Measurements from ENCODE around the gene MTCP1. TPM values are rescaled to one million over a fixed set of nuclear protein-coding genes. Genes with fewer than 3 reads are reported as not detected.

MTCP1 gene
- total RNA-seq, 2 donors from 2014 or later, result 18.5 to 33.1 TPM

GRCh38 chrX:155069414-155069813 is 1.5 kb downstream of the MTCP1 start:
- H3K36me3 Mint-ChIP-seq (ENCODE audit: insufficient read depth in 2 of 2), result peaks cover 10 to 11% of the 10 kb centered on the region in 2 donors
- H3K27ac Mint-ChIP-seq, result peak overlapping the region; percentile 6
- H3K4me3 Mint-ChIP-seq, result peak overlapping the region; percentile 81 to 88
- H3K4me1 Mint-ChIP-seq (ENCODE audit: low read depth), result peaks cover 63% of the 10 kb centered on the region
- no peaks in the 10 kb centered on the region for H3K27me3 Mint-ChIP-seq (ENCODE audit: low read depth)
- DNase-seq, result no peak
- no peaks in the 10 kb centered on the region for H3K9me3 Mint-ChIP-seq
- no peak for ATAC-seq (replicated peaks in 1 of 2)

DNA sequence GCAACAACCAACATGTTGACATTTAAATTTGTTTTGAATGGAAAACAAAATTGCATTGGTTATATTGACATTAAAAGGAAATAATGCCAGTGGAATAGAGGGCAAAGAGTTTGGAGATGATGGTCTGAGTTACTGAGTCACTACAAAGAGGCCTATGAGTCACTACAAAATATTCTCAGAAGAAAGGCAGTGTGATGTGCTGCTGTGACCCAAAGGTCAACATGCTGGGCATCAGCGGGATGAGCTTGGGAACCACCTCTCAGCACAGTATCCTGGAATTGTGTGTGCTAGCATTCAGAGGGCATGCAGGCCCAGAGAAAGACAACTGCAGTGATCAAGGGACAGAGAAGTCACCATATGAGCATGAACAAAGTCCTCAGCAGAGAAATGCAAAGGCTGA is 2.8 kb downstream of the MTCP1 start:
- no peak for DNase-seq
- no peaks in the 10 kb centered on the region for H3K27me3 Mint-ChIP-seq (ENCODE audit: low read depth)
- H3K4me1 Mint-ChIP-seq (ENCODE audit: low read depth), result peaks cover 50% of the 10 kb centered on the region
- peak in 1 of 2 donors; percentile 15 for ATAC-seq (replicated peaks in 1 of 2)
- peak overlapping the region; percentile 80 for H3K27ac Mint-ChIP-seq
- H3K36me3 Mint-ChIP-seq (ENCODE audit: insufficient read depth in 2 of 2), result peaks cover 2 to 4% of the 10 kb centered on the region in 2 donors
- H3K4me3 Mint-ChIP-seq, result peak overlapping the region; percentile 73 to 86
- no peaks in the 10 kb centered on the region for H3K9me3 Mint-ChIP-seq

DNA sequence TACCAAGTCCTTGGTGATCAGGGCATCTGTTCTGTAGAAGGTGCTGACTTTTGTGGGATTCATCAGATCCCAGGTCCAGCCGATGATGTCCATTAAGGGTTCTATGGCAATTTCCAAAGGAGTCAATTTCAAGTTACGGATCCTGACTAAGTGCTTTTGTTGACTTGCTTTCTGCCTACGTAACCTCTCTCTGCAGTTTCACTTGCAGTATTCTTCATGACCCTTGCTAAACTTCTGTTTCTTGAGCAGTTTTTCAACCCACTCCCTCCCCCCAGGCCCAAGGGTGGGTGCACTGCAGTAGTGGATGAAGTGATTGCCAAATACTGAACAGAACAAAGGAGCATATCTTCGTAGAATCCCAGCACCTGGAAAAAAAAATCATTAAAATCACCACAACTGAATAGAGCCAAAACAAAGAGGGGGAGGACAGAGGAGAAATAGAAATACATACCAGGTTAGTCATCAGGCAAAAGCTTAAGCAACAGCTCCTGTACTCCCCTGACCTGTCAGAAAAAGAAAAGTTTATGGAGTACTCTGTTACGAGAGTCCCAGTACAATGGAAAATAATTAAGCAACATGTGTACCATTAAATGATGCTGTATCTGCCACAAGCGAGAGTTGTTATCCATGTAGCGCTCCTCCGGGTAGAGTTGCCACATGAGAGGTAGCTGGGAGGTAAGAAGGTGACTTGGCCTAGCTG is 5.8 kb downstream of the MTCP1 start:
- Mint-ChIP-seq H3K9me3 (no peaks in the 10 kb centered on the region), H3K4me1 (ENCODE audit: low read depth) (peaks cover 39% of the 10 kb centered on the region), H3K4me3 (no peak overlapping the region), H3K27ac (peak overlapping the region; percentile 42), H3K36me3 (ENCODE audit: insufficient read depth in 2 of 2) (peaks cover 0 to 3% of the 10 kb centered on the region in 2 donors), H3K27me3 (ENCODE audit: low read depth) (no peaks in the 10 kb centered on the region)
- no peak for ATAC-seq (replicated peaks in 1 of 2)
- DNase-seq, result no peak

- peaks cover 0 to 1% of the 10 kb centered on the region in 2 donors for H3K36me3 Mint-ChIP-seq (ENCODE audit: insufficient read depth in 2 of 2)
- ATAC-seq (replicated peaks in 1 of 2) (no peak), DNase-seq (no peak)
- H3K27me3 Mint-ChIP-seq (ENCODE audit: low read depth), result no peaks in the 10 kb centered on the region
- no peak overlapping the region for H3K4me3 Mint-ChIP-seq
- H3K9me3 Mint-ChIP-seq, result no peaks in the 10 kb centered on the region
- H3K4me1 Mint-ChIP-seq (ENCODE audit: low read depth), result peaks cover 17% of the 10 kb centered on the region
- no peak overlapping the region for H3K27ac Mint-ChIP-seq
These were observed 9.2 kb downstream of the MTCP1 start for GRCh38 chrX:155061760-155062159.

DNA sequence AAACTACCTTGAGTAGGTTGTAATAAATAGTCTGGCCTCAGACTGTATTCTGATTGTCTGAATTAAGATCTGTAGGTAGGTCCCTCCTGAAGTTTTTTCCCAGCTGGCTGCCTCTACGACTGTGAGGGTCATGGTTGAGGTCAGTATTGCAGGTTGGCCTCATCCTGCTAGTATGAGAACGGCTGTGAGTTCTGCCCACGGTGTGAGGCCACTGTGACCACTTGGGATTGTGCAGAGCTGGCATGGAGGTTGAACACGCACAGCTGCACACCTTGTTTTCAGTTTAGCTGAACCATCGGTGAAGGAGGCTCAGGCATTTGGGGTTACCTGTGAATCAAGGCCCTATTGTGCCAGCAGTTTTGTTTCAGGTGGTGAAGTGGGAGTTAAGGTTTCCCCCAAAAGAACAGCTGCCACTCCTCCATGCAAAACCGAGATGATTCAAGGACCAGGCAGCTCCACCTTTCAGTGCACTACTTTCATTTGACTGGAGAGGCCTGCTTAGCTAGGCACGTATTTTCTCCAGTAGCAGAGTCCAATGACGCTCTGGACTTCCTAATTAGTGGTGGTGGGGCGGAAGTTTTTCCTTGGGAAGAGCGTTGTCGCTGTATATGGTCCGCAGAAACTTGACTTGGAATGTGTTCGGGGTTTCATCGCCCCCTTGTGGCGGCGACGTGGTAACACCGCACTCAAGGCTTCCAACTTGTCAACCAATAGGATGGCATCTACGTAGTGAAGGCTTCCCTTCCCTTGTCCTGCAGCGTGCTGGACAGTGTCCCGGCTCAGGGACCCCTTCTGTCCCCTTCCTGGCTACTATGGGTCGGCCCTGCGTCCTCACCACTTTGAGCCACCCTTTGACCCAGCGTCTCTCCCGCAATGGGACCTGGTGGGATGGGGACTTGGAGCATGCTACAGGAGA is 13.8 kb downstream of the MTCP1 start:
- H3K27ac Mint-ChIP-seq, result no peak overlapping the region
- H3K4me3 Mint-ChIP-seq, result peak overlapping the region; percentile 75 to 82
- H3K9me3 Mint-ChIP-seq, result no peaks in the 10 kb centered on the region
- DNase-seq (peak; percentile 34 to 44), ATAC-seq (replicated peaks in 1 of 2) (peak; percentile 73 to 77)
- peaks cover 0 to 5% of the 10 kb centered on the region in 2 donors for H3K36me3 Mint-ChIP-seq (ENCODE audit: insufficient read depth in 2 of 2)
- H3K4me1 Mint-ChIP-seq (ENCODE audit: low read depth), result peaks cover 34% of the 10 kb centered on the region
- no peaks in the 10 kb centered on the region for H3K27me3 Mint-ChIP-seq (ENCODE audit: low read depth)

DNA sequence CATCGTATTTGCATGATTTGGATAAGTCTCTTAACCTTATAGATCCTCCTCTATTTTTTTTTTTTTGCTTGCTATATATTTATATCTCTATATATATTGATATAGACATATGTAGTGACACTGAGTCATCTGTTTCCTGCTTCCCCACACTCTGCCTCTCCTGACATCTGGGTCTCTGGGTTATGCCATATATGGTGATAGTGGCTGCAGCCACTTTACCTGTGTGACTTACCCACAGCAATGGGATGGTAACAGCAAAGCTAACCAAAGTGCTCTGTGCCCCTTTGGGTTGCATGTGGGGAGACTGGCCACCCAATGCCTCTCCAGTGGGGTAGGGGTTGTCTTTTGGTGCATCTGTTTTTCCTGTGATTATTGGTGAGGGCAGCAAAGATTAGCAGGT is 14.5 kb downstream of the MTCP1 start:
- DNase-seq (peak in 1 of 2 donors; percentile 3), ATAC-seq (replicated peaks in 1 of 2) (peak; percentile 55 to 59)
- Mint-ChIP-seq H3K4me1 (ENCODE audit: low read depth) (peaks cover 34% of the 10 kb centered on the region), H3K27ac (no peak overlapping the region), H3K36me3 (ENCODE audit: insufficient read depth in 2 of 2) (peaks cover 0 to 9% of the 10 kb centered on the region in 2 donors), H3K9me3 (no peaks in the 10 kb centered on the region), H3K27me3 (ENCODE audit: low read depth) (no peaks in the 10 kb centered on the region), H3K4me3 (peak overlapping the region; percentile 75 to 82)

- Mint-ChIP-seq H3K9me3 (no peaks in the 10 kb centered on the region), H3K27ac (no peak overlapping the region), H3K4me1 (ENCODE audit: low read depth) (peaks cover 41% of the 10 kb centered on the region), H3K27me3 (ENCODE audit: low read depth) (no peaks in the 10 kb centered on the region), H3K36me3 (ENCODE audit: insufficient read depth in 2 of 2) (peaks cover 0 to 9% of the 10 kb centered on the region in 2 donors), H3K4me3 (no peak overlapping the region)
- no peak for ATAC-seq (replicated peaks in 1 of 2)
- DNase-seq, result no peak
These were observed 15.4 kb downstream of the MTCP1 start for GRCh38 chrX:155055494-155055893.

DNA sequence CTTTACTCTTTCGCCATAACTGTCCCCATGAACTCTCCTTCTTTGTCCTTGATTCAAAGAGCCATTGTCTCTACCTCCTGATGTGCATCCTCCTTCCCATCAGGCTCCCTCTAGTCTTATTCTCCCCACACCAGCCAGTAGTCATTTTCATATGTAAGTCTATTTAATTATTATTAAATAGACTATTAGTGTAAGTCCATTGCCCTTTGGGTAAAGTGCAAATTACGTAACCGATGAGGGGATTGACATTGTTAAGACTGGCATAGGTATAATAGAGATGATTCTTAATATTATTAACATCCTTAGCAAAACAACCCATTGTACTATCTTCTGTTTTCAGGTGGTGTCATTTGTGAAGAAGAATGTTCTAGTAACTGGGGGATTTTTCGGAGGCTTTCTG is 16.7 kb downstream of the MTCP1 start:
- H3K9me3 Mint-ChIP-seq, result no peaks in the 10 kb centered on the region
- peaks cover 0 to 9% of the 10 kb centered on the region in 2 donors for H3K36me3 Mint-ChIP-seq (ENCODE audit: insufficient read depth in 2 of 2)
- no peak overlapping the region for H3K4me3 Mint-ChIP-seq
- peaks cover 51% of the 10 kb centered on the region for H3K4me1 Mint-ChIP-seq (ENCODE audit: low read depth)
- no peak for ATAC-seq (replicated peaks in 1 of 2)
- no peak for DNase-seq
- no peaks in the 10 kb centered on the region for H3K27me3 Mint-ChIP-seq (ENCODE audit: low read depth)
- H3K27ac Mint-ChIP-seq, result no peak overlapping the region

GRCh38 chrX:155053656-155054055 is 17.3 kb downstream of the MTCP1 start:
- ATAC-seq (replicated peaks in 1 of 2), result no peak
- peaks cover 57% of the 10 kb centered on the region for H3K4me1 Mint-ChIP-seq (ENCODE audit: low read depth)
- peaks cover 0 to 9% of the 10 kb centered on the region in 2 donors for H3K36me3 Mint-ChIP-seq (ENCODE audit: insufficient read depth in 2 of 2)
- no peaks in the 10 kb centered on the region for H3K27me3 Mint-ChIP-seq (ENCODE audit: low read depth)
- DNase-seq, result no peak
- no peak overlapping the region for H3K4me3 Mint-ChIP-seq
- no peaks in the 10 kb centered on the region for H3K9me3 Mint-ChIP-seq
- H3K27ac Mint-ChIP-seq, result no peak overlapping the region

GRCh38 chrX:155052738-155053498 is 18.0 kb downstream of the MTCP1 start:
- peaks cover 0 to 9% of the 10 kb centered on the region in 2 donors for H3K36me3 Mint-ChIP-seq (ENCODE audit: insufficient read depth in 2 of 2)
- ATAC-seq (replicated peaks in 1 of 2) (peak; percentile 30 to 45), DNase-seq (no peak)
- peak overlapping the region; percentile 76 for H3K27ac Mint-ChIP-seq
- no peak overlapping the region for H3K4me3 Mint-ChIP-seq
- H3K27me3 Mint-ChIP-seq (ENCODE audit: low read depth), result no peaks in the 10 kb centered on the region
- no peaks in the 10 kb centered on the region for H3K9me3 Mint-ChIP-seq
- H3K4me1 Mint-ChIP-seq (ENCODE audit: low read depth), result peaks cover 60% of the 10 kb centered on the region

GRCh38 chrX:155048977-155049619 is 21.8 kb downstream of the MTCP1 start:
- Mint-ChIP-seq H3K27ac (peak overlapping the region; percentile 64), H3K4me1 (ENCODE audit: low read depth) (peaks cover 32% of the 10 kb centered on the region), H3K36me3 (ENCODE audit: insufficient read depth in 2 of 2) (peaks cover 0 to 9% of the 10 kb centered on the region in 2 donors), H3K27me3 (ENCODE audit: low read depth) (no peaks in the 10 kb centered on the region), H3K9me3 (no peaks in the 10 kb centered on the region), H3K4me3 (peak overlapping the region; percentile 31 to 64)
- DNase-seq, result peak; percentile 55 to 63
- peak in 1 of 2 donors; percentile 51 for ATAC-seq (replicated peaks in 1 of 2)

- no peak overlapping the region for H3K27ac Mint-ChIP-seq
- no peaks in the 10 kb centered on the region for H3K9me3 Mint-ChIP-seq
- H3K4me3 Mint-ChIP-seq, result no peak overlapping the region
- no peaks in the 10 kb centered on the region for H3K27me3 Mint-ChIP-seq (ENCODE audit: low read depth)
- ATAC-seq (replicated peaks in 1 of 2) (no peak), DNase-seq (no peak)
- peaks cover 25% of the 10 kb centered on the region for H3K4me1 Mint-ChIP-seq (ENCODE audit: low read depth)
- H3K36me3 Mint-ChIP-seq (ENCODE audit: insufficient read depth in 2 of 2), result peaks cover 0 to 5% of the 10 kb centered on the region in 2 donors
These were observed 24.0 kb downstream of the MTCP1 start for GRCh38 chrX:155046811-155047528.

Data from activated T-cell treated with anti-CD3 and anti-CD28 coated beads, Interleukin-2, amount 50 U/mL, for 72 hours (primary cell).